ENCODE results near the gene SH3BP4. TPM values are rescaled to one million over a fixed set of nuclear protein-coding genes. Genes with fewer than 3 reads are reported as not detected.

SH3BP4 gene
- total and polyA plus RNA-seq, 2 of the 13 experiments (the other 11 are each of a cell fraction or from before 2014, with no cell fraction given), result 34.6 to 99.1 TPM

DNA sequence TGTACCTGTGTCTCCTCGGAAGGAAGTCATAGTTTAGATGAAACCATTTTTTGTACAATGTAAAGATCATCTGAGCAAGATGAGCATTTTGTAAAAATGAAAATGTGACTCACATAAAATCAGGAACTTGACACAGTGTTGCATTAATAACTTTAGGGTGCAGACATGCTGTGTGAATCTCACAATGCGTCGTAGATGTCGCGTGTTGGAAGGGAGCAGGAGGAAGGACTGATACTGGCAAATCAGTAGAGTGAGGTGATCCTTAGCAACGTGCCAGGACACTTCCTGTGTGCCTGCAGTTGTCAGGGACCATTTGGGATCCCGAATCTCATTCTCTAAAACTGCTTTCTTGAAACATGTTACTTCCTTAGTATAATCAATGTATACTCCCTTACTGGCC, 103.1 kb downstream of the SH3BP4 start (continued):
- TF ChIP-seq NONO (IDR thresholded peaks at IDR 0.05) (no peak), NONO (CRISPR knock-in tag; conservative IDR thresholded peaks at IDR 0.05) (no peak), ZNF563 (CRISPR knock-in tag; IDR thresholded peaks at IDR 0.05) (no peak)

DNA sequence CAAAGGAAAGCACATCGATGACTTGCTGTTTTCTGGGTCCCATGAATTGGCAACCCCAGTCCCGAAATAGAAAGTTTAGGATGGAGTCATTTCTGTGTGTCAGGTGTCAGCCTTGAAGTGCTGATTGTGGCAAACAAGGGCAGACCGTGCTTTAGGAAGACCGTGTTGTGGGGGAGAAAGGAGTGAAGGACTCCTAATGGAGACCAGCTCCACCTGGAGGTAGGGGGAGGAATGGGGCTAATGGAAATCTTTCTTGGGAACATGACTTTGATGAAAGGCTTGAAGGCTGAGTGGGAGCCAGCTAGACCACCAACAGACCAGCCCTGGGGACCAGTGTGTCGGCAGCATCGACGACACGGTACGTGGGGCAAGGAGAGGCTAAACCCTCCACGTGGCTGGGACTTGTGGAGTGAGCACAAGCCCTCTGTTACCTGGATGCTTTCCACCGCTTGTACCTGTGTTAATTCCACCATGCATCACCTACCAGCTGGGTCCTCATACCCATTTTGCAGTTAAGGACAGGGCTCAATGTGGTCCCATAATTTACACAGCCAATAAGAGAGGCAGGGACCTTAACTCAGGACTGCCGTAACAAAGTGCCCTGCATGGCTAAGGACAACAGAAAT, 104.2 kb downstream of the SH3BP4 start:
- ChIA-PET CTCF (ENCODE audit: low intra/inter-chr PET ratio, low total read pairs) (interaction anchor here (1.5 to 1.7 kb wide), 2 partner anchors 174 to 505 kb away, joined by 6 to 11 read pairs; no protein-coding TSS in a partner anchor), POLR2A (interaction anchor here (0.9 kb wide), 1 partner anchor 55 kb away, joined by 3 read pairs; no protein-coding TSS in a partner anchor)
- FAIRE-seq (peak; percentile 89), DNase-seq (ENCODE audit: low spot score) (peak; percentile 78), ATAC-seq (peak; percentile 67)
- intact Hi-C loops (cut with micrococcal nuclease; ENCODE audit: unreplicated experiment) (loop anchor here (1.0 to 5.0 kb wide), 5 partner anchors 49 to 506 kb away; partner anchors contain the start of gene SH3BP4), in situ Hi-C loops (cut with HindIII; ENCODE audit: extremely low pct_ligation_motif_present, low pct_unique_long_range_greater_than_20kb) (no loop called here)
- no TSS peak for BruUV-seq (replicated peaks)
- Histone ChIP-seq H3K9me3 (ENCODE audit: low read length) (no peaks in the 10 kb centered on the region), H3K36me3 (replicated peaks in 1 of 2; ENCODE audit: control insufficient read depth in 1 of 2, insufficient read depth in 2 of 2, low read length in 2 of 2) (peaks cover 28 to 51% of the 10 kb centered on the region in 2 experiments), H3K4me2 (ENCODE audit: low read depth, low read length) (no peak overlapping the region), H3K9ac (ENCODE audit: insufficient read depth, low read depth, low read length) (no peak overlapping the region), H2AFZ (ENCODE audit: low read length) (no peak overlapping the region), H3K79me2 (ENCODE audit: insufficient read depth, low read length) (no peaks in the 10 kb centered on the region), H3K27ac (ENCODE audit: extremely low read length, insufficient read depth, low read length) (no peak overlapping the region), H3K4me3 (replicated peaks in 1 of 3; ENCODE audit: insufficient read depth in 1 of 3, low read depth in 2 of 3, low read length in 3 of 3) (no peak overlapping the region), H4K20me1 (ENCODE audit: insufficient read depth, low read length) (peaks cover 10% of the 10 kb centered on the region; the same call in 1 of the 2 replicates), H3K4me1 (ENCODE audit: insufficient read depth, low read length) (no peaks in the 10 kb centered on the region), H3K27me3 (ENCODE audit: control insufficient read depth in 1 of 2, insufficient read depth in 2 of 2, low read length in 2 of 2) (no peaks in the 10 kb centered on the region)
- WGBS (ENCODE audit: low lambda C conversion rate), result 83% methylated on average over 12 of the region's 12 CpGs
- TF ChIP-seq U2AF2 (IDR thresholded peaks at IDR 0.05; ENCODE audit: low read depth, low read length), result no peak
- no peak for TF ChIP-seq NR2C2 (CRISPR knock-in tag; IDR thresholded peaks at IDR 0.05; ENCODE audit: borderline replicate concordance)
- TF ChIP-seq SATB2 (CRISPR knock-in tag; IDR thresholded peaks at IDR 0.05), result no peak
- TF ChIP-seq CCDC6 (CRISPR knock-in tag; IDR thresholded peaks at IDR 0.05), result no peak
- TF ChIP-seq ZNF780A (CRISPR knock-in tag; IDR thresholded peaks at IDR 0.05), result no peak
- TF ChIP-seq ZFP36 (IDR thresholded peaks at IDR 0.05; ENCODE audit: borderline replicate concordance, low read depth, low read length, partially characterized antibody), result no peak
- no peak for TF ChIP-seq RBM39 (IDR thresholded peaks at IDR 0.05; ENCODE audit: low read depth, low read length, poor library complexity, severe bottlenecking)
- TF ChIP-seq GFI1 (CRISPR knock-in tag; IDR thresholded peaks at IDR 0.05; ENCODE audit: borderline replicate concordance), result no peak
- no peak for TF ChIP-seq ZNF569 (CRISPR knock-in tag; IDR thresholded peaks at IDR 0.05; ENCODE audit: borderline replicate concordance)
- no peak for TF ChIP-seq ZIK1 (CRISPR knock-in tag; IDR thresholded peaks at IDR 0.05; ENCODE audit: borderline replicate concordance, low read depth)
- TF ChIP-seq ZNF343 (CRISPR knock-in tag; IDR thresholded peaks at IDR 0.05), result no peak
- no peak for TF ChIP-seq ZNF878 (CRISPR knock-in tag; IDR thresholded peaks at IDR 0.05)
- TF ChIP-seq GTF2F1 (IDR thresholded peaks at IDR 0.05; ENCODE audit: low read length), result 0 out of 2 replicates have a peak, but pooled peaks have one; percentile 34
- TF ChIP-seq ZNF441 (CRISPR knock-in tag; IDR thresholded peaks at IDR 0.05; ENCODE audit: borderline replicate concordance), result no peak
- no peak for TF ChIP-seq GABPA (IDR thresholded peaks at IDR 0.05; ENCODE audit: low read depth, low read length)
- TF ChIP-seq GABPA (CRISPR knock-in tag; IDR thresholded peaks at IDR 0.05; ENCODE audit: low read depth), result no peak
- TF ChIP-seq ZSCAN22 (CRISPR knock-in tag; IDR thresholded peaks at IDR 0.05), result no peak
- no peak for TF ChIP-seq E2F1 (CRISPR knock-in tag; IDR thresholded peaks at IDR 0.05)
- no peak for TF ChIP-seq PHB2 (IDR thresholded peaks at IDR 0.05; ENCODE audit: partially characterized antibody)
- TF ChIP-seq SUZ12 (IDR thresholded peaks at IDR 0.05; ENCODE audit: low read depth, low read length), result no peak
- no peak for TF ChIP-seq CERS6 (CRISPR knock-in tag; IDR thresholded peaks at IDR 0.05)

Data from HepG2 (cell line).